Skin epidermis (tissue), 12 donors: ENCODE results near the gene PBXIP1.
A peak's percentile ranks its signal among the peaks of the same experiment; 100 is the strongest.

Experiments
- H3K27ac ChIP-seq, 21 experiments: fragments of 200-600 bp; sonication (generic) in 11 of 21; one replicate each; pipeline ENCODE4 v1.5.0; 2020; ENCODE audit warnings: mild to moderate bottlenecking in 3 of 21, inconsistent platforms in 2 of 21, moderate library complexity in 2 of 21
- H3K4me3 ChIP-seq, 7 experiments: fragments of 200-600 bp; sonication (generic) in 2 of 7; one replicate each; pipeline ENCODE4 v1.5.0; 2020; ENCODE audit warnings: inconsistent platforms in 2 of 7, mild to moderate bottlenecking in 2 of 7, moderate library complexity in 1 of 7

The PBXIP1 gene

DNA sequence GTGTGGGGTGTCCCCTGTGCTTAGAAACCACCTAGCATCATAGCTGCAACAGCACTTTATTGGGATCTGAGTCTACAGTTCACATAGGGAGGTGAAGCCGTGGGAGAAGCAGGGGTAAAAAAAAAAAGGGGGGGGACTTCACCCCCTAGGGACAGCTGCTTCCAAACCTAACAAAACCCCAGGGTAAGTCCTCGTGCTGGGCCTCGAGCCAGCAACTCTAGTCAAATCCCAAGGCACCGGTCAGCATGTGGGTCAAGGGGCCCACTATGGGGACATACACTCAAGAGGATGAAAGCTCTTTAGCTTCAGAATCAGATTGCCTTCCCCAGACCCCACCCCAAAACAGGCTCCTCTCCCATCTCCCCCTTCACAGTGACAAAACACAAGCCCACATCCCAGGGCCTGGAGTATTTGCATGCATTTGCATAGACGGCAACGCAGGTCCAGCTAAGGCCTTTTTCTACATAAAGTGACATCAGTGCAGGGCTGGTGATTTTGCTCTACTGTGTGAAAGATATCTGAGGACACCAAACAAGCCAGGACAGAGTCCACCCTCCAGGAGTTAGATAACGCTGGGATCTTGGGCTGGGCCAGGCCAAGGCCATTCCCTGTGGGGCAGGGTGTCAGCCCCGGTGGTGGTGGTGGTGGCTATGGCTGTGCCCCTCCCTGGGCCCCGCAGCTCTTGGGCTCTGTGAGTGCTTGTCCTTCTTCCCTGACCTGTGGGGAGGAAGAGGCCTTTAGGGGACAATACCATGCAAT, 11.3 kb downstream of the PBXIP1 start:
- H3K27ac ChIP-seq, result peak overlapping the region in 13 of 21 experiments; percentile 6 to 99 (median 62)
- H3K4me3 ChIP-seq, result no peak overlapping the region

DNA sequence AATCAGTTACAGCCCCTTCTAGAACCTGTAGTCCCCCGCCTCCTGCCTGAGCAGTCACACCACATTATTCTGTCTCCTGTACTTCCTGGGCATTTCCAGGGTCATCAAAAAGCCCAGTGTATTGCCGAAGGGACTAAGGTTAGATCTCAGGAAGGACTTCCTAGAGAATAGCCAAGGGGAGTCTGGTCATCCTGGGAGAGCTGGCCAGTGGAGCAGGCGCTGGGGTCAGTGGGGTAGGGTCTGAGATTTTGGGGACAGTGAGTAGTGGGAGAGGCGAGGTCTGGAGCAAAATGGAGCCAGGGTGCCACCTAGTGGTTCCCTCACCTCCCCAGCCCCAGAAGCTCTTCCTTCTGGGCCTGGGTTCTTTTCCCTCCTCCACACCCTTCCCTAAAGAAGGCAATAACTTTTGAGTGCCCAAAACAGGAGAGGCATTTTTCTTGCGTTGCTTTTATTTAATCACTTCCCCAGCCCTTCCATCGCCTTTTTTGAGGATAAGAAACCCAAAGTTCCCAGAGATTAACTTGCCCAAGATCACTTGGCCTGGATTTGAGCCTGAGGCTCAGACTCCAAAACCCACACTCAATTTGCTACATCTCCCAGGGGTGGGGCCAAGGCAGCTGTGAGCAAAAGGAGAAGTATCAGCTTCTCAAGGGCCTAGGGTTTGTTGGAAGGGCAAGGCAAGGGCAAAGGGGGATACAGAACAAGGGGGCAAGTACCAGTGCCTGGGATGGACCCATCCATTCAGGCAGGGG, 12.1 kb downstream of the PBXIP1 start:
- H3K4me3 ChIP-seq, result no peak overlapping the region
- H3K27ac ChIP-seq, result peak overlapping the region in 16 of 21 experiments; percentile 10 to 100 (median 66)

DNA sequence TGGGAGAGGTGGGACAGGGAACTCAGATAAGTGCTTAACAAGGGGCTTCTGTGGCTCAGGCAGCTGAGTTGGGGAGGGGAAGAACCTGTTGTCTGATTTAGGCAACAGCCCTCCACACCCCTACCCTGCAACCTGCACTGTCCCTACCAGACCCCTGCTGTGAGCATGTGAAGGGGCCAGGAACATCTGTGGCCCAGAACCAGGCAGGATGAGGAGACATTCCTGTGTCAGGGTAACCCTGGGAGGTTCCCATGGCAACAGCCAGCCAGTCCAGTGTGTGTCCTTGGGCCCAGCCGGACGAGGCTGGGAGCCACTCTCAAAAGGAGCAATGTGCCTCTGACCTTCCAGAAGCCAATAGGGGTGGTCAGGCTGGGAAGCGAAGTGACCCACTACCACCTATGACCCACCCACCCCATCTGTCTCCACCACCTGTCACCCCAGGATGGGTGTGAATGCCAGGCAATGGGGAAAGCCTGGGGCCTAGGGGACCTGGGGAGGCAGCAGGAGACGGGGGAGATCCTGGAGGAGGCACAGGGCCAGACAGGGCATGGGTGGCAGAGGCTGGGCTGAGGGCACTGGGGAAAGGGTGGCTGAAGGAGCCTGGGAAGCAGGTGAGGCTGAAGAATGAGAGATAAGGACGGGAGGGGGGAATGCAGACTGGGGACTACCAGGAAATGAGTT, 14.4 kb downstream of the PBXIP1 start:
- no peak overlapping the region for H3K4me3 ChIP-seq
- peak overlapping the region in 20 of 21 experiments; percentile 43 to 100 (median 76) for H3K27ac ChIP-seq

- Histone ChIP-seq H3K27ac (peak overlapping the region in 18 of 21 experiments; percentile 18 to 100 (median 78)), H3K4me3 (no peak overlapping the region)
Measured at GRCh38 chr1:154940651-154941194, 15.2 kb downstream of the PBXIP1 start.

GRCh38 chr1:154940213-154940560, 15.7 kb downstream of the PBXIP1 start:
- H3K27ac ChIP-seq, result peak overlapping the region in 16 of 21 experiments; percentile 28 to 100 (median 89)
- no peak overlapping the region for H3K4me3 ChIP-seq

GRCh38 chr1:154938604-154939399, 17.1 kb downstream of the PBXIP1 start:
- peak overlapping the region in 20 of 21 experiments; percentile 95 to 100 (median 98) for H3K27ac ChIP-seq
- no peak overlapping the region for H3K4me3 ChIP-seq

GRCh38 chr1:154937988-154938386, 17.9 kb downstream of the PBXIP1 start:
- Histone ChIP-seq H3K4me3 (peak overlapping the region in 4 of 7 experiments; percentile 37 to 69 (median 64)), H3K27ac (peak overlapping the region; percentile 75 to 100 (median 98))

DNA sequence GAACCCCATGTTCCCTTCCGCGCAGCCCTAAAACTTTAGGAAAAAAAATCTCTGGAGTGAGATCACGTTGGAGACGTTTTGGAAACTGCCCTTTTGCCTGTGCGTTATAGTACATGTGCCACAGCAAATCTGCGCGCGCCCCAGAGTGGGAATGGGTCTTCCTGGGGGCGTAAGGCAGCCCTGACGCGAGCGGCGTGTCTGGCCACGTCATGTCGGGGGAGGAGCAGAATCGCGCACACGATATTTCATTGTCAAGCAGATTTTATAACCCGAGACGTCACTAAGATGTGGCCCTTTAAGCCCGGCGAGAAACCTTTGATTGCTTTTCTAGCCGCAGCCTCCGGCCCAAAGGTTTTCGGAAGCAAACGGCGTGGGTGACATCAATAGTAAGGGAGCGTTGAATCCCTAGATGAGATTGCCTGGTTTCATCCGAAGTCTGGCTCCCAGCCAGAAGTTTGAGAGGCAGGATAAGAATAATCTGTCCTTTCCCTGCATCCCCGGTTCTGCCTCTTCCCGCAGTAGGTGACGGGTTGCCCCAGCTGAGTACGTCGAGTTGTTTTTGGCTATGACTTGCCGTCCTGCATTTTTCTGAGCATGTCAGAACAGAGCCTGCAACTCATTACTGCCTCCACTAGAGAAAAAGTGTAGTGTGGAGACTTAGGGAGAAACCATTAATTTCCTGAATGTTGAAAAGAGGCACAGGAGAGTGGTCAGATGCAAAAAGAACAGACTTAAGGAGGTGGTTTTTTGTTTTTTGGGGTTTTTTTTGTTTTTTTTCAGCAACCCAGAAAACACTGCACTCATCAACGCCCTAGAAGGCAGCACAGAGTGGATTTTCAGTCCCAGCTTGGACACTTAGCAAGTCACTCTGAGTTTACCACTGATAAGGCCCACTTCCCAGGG, 18.6 kb downstream of the PBXIP1 start:
- Histone ChIP-seq H3K4me3 (peak overlapping the region; percentile 37 to 75 (median 60)), H3K27ac (peak overlapping the region; percentile 75 to 100 (median 98))

DNA sequence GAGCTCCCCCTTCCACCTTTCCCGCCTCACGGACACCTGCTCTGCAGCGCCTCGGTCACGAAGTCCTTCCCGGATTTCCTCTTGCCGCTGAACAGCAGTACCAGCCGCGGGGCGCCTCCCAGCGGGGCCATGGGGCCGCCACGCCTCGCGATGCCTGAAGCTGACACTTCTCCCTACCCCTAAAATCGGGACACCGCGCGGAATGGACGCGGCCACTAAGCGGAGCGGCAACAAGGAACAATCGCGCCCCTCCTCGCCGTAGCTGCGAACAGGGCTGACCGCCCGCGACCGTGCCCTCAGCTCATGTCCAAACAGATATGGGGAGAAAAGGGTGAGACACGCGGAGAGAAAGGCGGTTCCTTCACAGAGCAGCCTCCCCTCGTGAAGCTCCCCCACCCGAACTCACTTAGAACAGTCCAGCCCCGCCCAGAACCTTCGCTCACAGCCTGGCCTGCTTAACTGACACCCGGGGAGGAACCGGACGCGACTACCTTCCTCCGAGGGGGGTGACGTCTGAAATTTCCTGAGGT, 19.3 kb downstream of the PBXIP1 start, which contains the start of gene PMVK:
TSS of gene PMVK (minus strand) at position 165 of the 530 bp plus-strand sequence. CDS start at position 131, 34 bp downstream.
- Histone ChIP-seq H3K27ac (peak within 1 kb of the TSS; percentile 75 to 100 (median 98)), H3K4me3 (peak within 1 kb of the TSS; percentile 37 to 75 (median 60))

GRCh38 chr1:154935749-154936554, 19.9 kb downstream of the PBXIP1 start:
- Histone ChIP-seq H3K27ac (peak overlapping the region; percentile 75 to 100 (median 98)), H3K4me3 (peak overlapping the region; percentile 37 to 75 (median 60))

DNA sequence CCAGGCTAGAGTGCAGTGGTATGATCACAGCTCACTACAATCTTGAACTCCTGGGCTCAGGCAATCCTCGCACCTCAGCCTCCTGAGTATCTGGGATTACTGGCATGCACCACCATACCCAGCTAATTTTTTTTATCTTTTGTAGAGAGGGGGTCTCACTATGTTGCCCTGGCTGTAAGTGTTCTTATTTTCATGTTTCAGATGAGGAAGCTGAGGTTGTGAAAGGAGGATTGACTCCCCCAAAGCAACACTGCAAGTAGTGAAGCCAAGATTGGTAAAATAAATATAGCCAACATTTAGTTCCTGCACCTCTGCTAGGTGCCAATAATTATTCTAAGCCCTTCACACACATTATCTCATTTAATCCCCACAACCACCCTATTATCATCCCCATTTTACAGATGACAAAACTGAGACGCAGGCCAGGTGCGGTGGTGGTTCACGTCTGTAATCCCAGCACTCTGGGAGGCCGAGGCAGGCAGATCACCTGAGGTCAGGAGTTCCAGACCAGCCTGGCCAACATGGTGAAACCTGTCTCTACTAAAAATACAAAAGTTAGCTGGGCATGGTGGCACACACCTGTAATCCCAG, 21.4 kb downstream of the PBXIP1 start:
- Histone ChIP-seq H3K27ac (peak overlapping the region in 1 of 21 experiments; percentile 6), H3K4me3 (no peak overlapping the region)

- Histone ChIP-seq H3K4me3 (no peak overlapping the region), H3K27ac (peak overlapping the region in 17 of 21 experiments; percentile 3 to 75 (median 44))
Measured at GRCh38 chr1:154931940-154932487, 23.9 kb downstream of the PBXIP1 start.

DNA sequence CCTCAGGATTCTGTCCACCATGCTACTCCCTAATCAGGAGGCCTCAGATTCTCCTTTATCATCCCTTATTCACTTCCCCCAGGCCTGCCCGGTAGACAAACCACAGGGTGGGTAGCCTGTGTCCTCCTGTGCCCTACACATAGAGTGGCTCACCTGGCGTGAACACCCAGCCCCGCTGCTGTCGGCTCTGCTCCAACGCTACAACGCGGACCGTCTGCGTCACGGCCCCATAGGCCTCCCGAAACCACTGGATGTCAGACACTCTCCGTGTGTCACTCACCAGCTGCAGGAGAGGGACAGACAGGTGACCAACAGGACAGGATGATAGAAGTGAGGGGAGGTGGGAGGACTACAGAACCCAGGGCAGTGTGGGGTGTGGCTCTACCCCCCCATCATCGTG, 29.7 kb downstream of the PBXIP1 start:
- Histone ChIP-seq H3K27ac (peak overlapping the region in 3 of 21 experiments; percentile 9 to 23 (median 14)), H3K4me3 (no peak overlapping the region)

DNA sequence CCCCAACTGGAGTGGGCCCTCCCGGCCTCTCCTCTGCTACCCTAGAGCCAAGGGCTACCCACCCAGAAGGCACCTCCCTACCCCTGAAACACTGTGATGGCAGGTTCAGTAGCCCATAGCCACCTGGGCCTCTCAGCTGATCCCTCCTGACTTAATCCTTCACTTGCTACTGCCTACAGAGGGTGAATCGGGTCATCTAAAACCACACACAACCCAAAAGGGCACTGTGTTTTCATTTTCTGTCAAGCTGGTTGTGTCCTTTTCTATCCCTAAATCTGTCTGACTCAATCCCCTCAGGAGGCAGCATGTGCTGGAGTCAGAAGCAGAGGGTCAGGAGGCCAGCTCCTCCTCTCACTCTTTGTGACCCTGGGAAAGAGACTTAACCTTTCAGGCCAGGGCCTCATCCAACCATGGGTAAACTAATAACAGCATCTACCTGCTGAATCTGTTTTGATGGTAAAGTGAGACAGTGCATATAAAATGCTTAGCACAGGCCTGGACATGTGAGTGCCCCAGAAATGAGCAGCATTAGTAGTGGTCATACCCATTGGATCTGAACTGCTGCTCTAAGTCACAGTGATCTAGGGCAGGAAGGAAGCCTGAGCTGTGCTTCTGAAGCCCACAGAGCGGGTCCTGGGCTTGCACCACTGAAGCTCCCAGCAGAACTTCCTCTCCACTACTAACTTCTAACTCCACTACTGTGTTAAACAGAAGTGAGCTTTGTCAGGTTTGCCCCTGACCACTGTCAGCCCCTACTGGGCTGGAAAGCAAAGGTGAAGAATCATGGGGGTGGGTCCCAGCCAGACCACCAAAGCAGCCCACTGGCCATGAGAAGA, 30.3 kb downstream of the PBXIP1 start:
- Histone ChIP-seq H3K4me3 (no peak overlapping the region), H3K27ac (peak overlapping the region in 3 of 21 experiments; percentile 9 to 23 (median 14))

DNA sequence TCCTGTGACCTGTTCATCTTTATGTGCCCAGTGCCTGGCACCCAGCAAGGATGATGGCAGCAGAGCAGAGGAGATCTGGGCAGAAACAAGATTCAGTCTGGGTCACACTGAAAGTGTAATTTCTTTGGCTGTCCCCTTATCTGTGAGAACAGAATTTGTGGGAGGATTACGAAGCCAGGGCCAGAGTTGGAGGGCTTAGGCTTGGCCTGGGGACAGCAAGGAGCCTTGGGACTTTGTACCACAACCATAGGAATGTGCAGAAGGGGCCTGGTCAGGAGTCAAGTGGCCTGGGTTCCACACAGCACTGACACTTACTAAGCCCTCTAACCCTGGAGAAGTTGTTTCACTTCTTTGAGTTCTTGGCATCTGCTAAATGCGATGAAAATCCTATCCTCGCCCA, 32.2 kb downstream of the PBXIP1 start:
- H3K4me3 ChIP-seq, result no peak overlapping the region
- no peak overlapping the region for H3K27ac ChIP-seq
